PC-9 (cell line): ENCODE results near the gene DOCK1. TPM values are rescaled to one million over a fixed set of nuclear protein-coding genes. Genes with fewer than 3 reads are reported as not detected.

Experiments
- BruUV-seq: library from RNA; stranded (reverse); fragments of 400-500 nt; replicated peaks from 2 replicates; lab custom pipeline; 2021; lab: Mats Ljungman, UMichigan
- CTCF ChIA-PET: fragments of 300-600 bp; sonication (Branson Sonifier 250); formaldehyde crosslinking; loops from one replicate; lab custom pipeline; 2022; ENCODE audit warnings: antibody characterized with exemption; lab: Charles Lee
- POLR2A ChIA-PET: fragments of 300-600 bp; sonication (Branson Sonifier 250); formaldehyde crosslinking; loops from one replicate; lab custom pipeline; 2022; ENCODE audit warnings: antibody characterized with exemption; ENCODE audit not compliant: unreplicated experiment; lab: Charles Lee
- DNase-seq, 2 experiments: peaks; one replicate each; pipeline versions ENCODE4 v3.0.0 to v3.0.0-alpha.2; 2015 to 2022; ENCODE audit warnings: mixed read lengths in 1 of 2
- H2AFZ ChIP-seq: fragments of 200-600 bp; sonication (generic); 2 replicates; pipeline ENCODE4 v1.8.1; 2017; ENCODE audit warnings: antibody characterized with exemption
- H3F3A ChIP-seq: fragments of 200-600 bp; sonication (generic); 2 replicates; pipeline ENCODE4 v1.8.1; 2017; ENCODE audit warnings: antibody characterized with exemption, mild to moderate bottlenecking, low read depth; ENCODE audit not compliant: insufficient read depth
- H3K27ac ChIP-seq: fragments of 200-600 bp; sonication (generic); 2 replicates; pipeline ENCODE4 v1.6.1; 2016; ENCODE audit warnings: mixed run types
- H3K27me3 ChIP-seq: fragments of 200-600 bp; sonication (generic); 2 replicates; pipeline ENCODE4 v1.6.1; 2016; ENCODE audit warnings: low read depth, mixed run types; ENCODE audit not compliant: insufficient read depth
- H3K36me3 ChIP-seq: fragments of 200-600 bp; sonication (generic); 2 replicates; pipeline ENCODE4 v1.6.1; 2016; ENCODE audit warnings: low read depth, mixed run types
- H3K4me1 ChIP-seq: fragments of 200-600 bp; sonication (generic); replicated peaks from 2 replicates; pipeline ENCODE4 v1.6.1; 2016; ENCODE audit warnings: mixed run types; ENCODE audit not compliant: insufficient read depth
- H3K4me2 ChIP-seq: fragments of 200-600 bp; sonication (generic); 2 replicates; pipeline ENCODE4 v1.6.1; 2017; ENCODE audit warnings: mixed run types
- H3K4me3 ChIP-seq: fragments of 200-600 bp; sonication (generic); 2 replicates; pipeline ENCODE4 v1.6.1; 2016; ENCODE audit warnings: mixed run types
- H3K79me2 ChIP-seq: fragments of 200-600 bp; sonication (generic); 2 replicates; pipeline ENCODE4 v1.6.1; 2017; ENCODE audit warnings: low read depth, mixed run types
- H3K9me2 ChIP-seq: fragments of 200-600 bp; sonication (generic); 2 replicates; pipeline ENCODE4 v1.8.1; 2017; ENCODE audit warnings: mild to moderate bottlenecking; ENCODE audit not compliant: insufficient read depth
- H3K9me3 ChIP-seq: fragments of 200-600 bp; sonication (generic); 2 replicates; pipeline ENCODE4 v1.8.1; 2016; ENCODE audit warnings: low read depth; ENCODE audit not compliant: insufficient read depth
- H4K20me1 ChIP-seq: fragments of 200-600 bp; sonication (generic); 2 replicates; pipeline ENCODE4 v1.8.1; 2017; ENCODE audit not compliant: insufficient read depth
- EZH2 ChIP-seq: fragments of 200-600 bp; sonication (generic); IDR thresholded peaks from 2 replicates; pipeline ENCODE4 v1.8.0; 2017; ENCODE audit warnings: antibody characterized with exemption, low read depth
- intact Hi-C: fragments of 100-400 bp; cut with micrococcal nuclease; formaldehyde crosslinking; loops from one replicate; pipeline ENCODE4 v1.10.0; 2022; ENCODE audit not compliant: unreplicated experiment
- total RNA-seq: library from RNA; stranded (reverse); gene quantifications from 2 replicates; pipeline ENCODE4 v1.2.3, GENCODE V29; 2021
- TF ChIP-seq, protein P1 (sequence below): fragments of 200-600 bp; sonication (generic); conservative IDR thresholded peaks from 2 replicates; pipeline ENCODE4 v1.6.1; 2017; ENCODE audit warnings: mixed run types, antibody characterized with exemption, mild to moderate bottlenecking, moderate library complexity

The DOCK1 gene
- total RNA-seq, 1 experiment from 2014 or later, result 24.8 TPM

DNA sequence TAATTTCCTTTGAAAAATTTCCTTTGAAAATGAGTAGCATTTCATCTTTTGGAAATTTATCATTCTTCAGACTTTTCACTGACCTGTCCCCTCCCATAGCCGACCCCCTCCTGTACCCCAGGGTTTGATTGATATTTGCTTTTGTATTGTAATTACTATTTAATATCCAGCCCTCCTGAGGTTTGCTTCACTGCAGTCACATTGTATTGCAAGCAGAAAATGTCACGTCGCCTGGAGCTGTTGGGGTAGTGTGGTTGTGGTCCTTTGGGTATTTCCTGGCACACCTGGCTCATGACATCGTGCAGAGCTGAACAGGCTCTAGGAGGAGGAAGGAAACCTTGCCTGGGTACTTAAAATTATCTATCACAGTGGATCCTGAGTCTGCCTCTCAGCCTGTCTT, 175.1 kb downstream of the DOCK1 start:
- intact Hi-C loops, result no loop called here
- Histone ChIP-seq H3K27ac (no peak overlapping the region), H3K27me3 (no peaks in the 10 kb centered on the region), H3K9me3 (no peaks in the 10 kb centered on the region), H3K4me3 (no peak overlapping the region), H3K36me3 (no peaks in the 10 kb centered on the region), H4K20me1 (no peaks in the 10 kb centered on the region), H3F3A (no peaks in the 10 kb centered on the region), H3K4me2 (no peak overlapping the region), H3K9me2 (no peaks in the 10 kb centered on the region), H3K79me2 (no peaks in the 10 kb centered on the region), H2AFZ (no peak overlapping the region), H3K4me1 (no peaks in the 10 kb centered on the region)
- TF ChIP-seq, protein P1, sequence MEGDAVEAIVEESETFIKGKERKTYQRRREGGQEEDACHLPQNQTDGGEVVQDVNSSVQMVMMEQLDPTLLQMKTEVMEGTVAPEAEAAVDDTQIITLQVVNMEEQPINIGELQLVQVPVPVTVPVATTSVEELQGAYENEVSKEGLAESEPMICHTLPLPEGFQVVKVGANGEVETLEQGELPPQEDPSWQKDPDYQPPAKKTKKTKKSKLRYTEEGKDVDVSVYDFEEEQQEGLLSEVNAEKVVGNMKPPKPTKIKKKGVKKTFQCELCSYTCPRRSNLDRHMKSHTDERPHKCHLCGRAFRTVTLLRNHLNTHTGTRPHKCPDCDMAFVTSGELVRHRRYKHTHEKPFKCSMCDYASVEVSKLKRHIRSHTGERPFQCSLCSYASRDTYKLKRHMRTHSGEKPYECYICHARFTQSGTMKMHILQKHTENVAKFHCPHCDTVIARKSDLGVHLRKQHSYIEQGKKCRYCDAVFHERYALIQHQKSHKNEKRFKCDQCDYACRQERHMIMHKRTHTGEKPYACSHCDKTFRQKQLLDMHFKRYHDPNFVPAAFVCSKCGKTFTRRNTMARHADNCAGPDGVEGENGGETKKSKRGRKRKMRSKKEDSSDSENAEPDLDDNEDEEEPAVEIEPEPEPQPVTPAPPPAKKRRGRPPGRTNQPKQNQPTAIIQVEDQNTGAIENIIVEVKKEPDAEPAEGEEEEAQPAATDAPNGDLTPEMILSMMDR, result no peak
- TF ChIP-seq EZH2, result no peak
- BruUV-seq, result no TSS peak
- no peak for DNase-seq
- CTCF ChIA-PET, result no interaction called here
- POLR2A ChIA-PET, result no interaction called here

DNA sequence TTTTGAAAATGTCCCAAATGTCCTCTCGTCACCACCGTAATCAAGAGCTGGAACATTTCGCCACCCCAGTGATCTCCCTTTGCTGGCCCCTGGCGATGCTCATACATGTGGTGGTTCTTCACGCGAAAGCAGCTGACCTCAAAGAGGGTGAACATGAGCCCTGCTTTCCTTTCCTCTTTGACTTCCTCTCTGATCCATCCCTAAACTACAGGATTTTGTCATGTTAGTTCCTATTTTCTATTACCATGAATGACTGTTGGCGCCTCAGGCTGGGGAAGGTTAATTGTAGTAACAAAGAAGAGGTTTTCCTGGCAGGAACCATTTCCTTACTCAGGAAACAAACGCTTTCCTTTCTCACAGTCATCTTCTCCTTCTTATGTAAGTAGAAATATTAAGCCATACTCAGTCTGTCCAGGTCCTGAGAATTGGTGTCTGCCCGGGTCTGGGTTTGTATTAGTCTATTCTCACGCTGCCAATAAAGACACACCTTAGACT, 176.7 kb downstream of the DOCK1 start:
- Histone ChIP-seq H2AFZ (no peak overlapping the region), H3K4me1 (no peaks in the 10 kb centered on the region), H3K36me3 (no peaks in the 10 kb centered on the region), H3K9me3 (no peaks in the 10 kb centered on the region), H3K9me2 (no peaks in the 10 kb centered on the region), H3K4me3 (no peak overlapping the region), H4K20me1 (no peaks in the 10 kb centered on the region), H3K4me2 (no peak overlapping the region), H3K27me3 (no peaks in the 10 kb centered on the region), H3K79me2 (no peaks in the 10 kb centered on the region), H3K27ac (no peak overlapping the region), H3F3A (no peaks in the 10 kb centered on the region)
- intact Hi-C loops, result no loop called here
- TF ChIP-seq, protein P1, result no peak
- no peak for TF ChIP-seq EZH2
- no peak for DNase-seq
- ChIA-PET POLR2A (no interaction called here), CTCF (no interaction called here)
- no TSS peak for BruUV-seq

DNA sequence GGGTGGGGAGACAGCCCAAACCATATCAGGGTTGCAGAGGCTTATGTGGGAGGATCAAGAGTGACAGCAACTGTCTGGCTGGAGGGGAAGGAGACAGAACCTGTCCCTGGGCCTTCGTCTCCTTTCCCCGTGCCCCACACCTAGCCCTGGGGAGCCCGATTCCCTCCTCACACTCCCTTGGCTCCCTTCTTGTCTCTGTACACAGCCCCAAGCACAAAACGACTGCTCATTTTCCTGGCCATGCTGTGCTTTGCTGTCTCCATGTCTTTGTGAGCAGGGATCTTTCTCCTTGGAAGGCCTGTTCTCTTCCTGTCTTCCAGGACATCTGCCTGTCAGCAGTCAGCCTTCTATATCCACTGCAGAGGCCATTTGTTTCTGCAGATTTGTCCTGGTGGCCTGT, 177.4 kb downstream of the DOCK1 start:
- Histone ChIP-seq H3K4me2 (no peak overlapping the region), H3K9me3 (no peaks in the 10 kb centered on the region), H3K36me3 (no peaks in the 10 kb centered on the region), H4K20me1 (no peaks in the 10 kb centered on the region), H3K27me3 (no peaks in the 10 kb centered on the region), H3K4me3 (no peak overlapping the region), H2AFZ (no peak overlapping the region), H3K9me2 (no peaks in the 10 kb centered on the region), H3F3A (no peaks in the 10 kb centered on the region), H3K27ac (no peak overlapping the region), H3K79me2 (no peaks in the 10 kb centered on the region), H3K4me1 (no peaks in the 10 kb centered on the region)
- BruUV-seq, result no TSS peak
- no peak for TF ChIP-seq EZH2
- TF ChIP-seq, protein P1, result no peak
- ChIA-PET CTCF (no interaction called here), POLR2A (no interaction called here)
- no peak for DNase-seq
- intact Hi-C loops, result no loop called here
